B cell (primary cell): ENCODE data around the gene ZNHIT1. TPM values are rescaled to one million over a fixed set of nuclear protein-coding genes. Genes with fewer than 3 reads are reported as not detected.

Experiments
- ATAC-seq: fragments of 200-7000 bp; cut with Tn5 transposase; one replicate; pipeline ENCODE4 v1.10.0; 2021; ENCODE audit warnings: low read depth, mild to moderate bottlenecking, moderate number of reproducible peaks, moderate library complexity
- CTCF ChIA-PET: fragments of 350-600 bp; sonication (Branson Sonifier 250); formaldehyde crosslinking; loops from one replicate; lab custom pipeline; 2021; ENCODE audit warnings: antibody characterized with exemption, inconsistent platforms; lab: Charles Lee
- POLR2A ChIA-PET: fragments of 350-600 bp; sonication (Branson Sonifier 250); formaldehyde crosslinking; loops from one replicate; lab custom pipeline; 2021; ENCODE audit warnings: antibody characterized with exemption; lab: Charles Lee
- DNase-seq: peaks from one replicate; pipeline ENCODE4 v3.0.0; 2013
- H2AFZ ChIP-seq: 2 replicates; pipeline ENCODE4 v1.6.1; 2012; ENCODE audit warnings: mild to moderate bottlenecking, low read depth, low read length; ENCODE audit not compliant: insufficient read depth, poor library complexity, severe bottlenecking
- H3K27ac ChIP-seq, 2 donors: 1 replicate in 1 of 2; 2 replicates in 1 of 2; pipeline ENCODE4 v1.5.1; 2012 to 2013; ENCODE audit warnings: low read length in 2 of 2, mild to moderate bottlenecking in 2 of 2, moderate library complexity in 1 of 2
- H3K27me3 ChIP-seq, 4 experiments: fragments of 200-600 bp in 1 of 4; sonication (generic) in 1 of 4; replicated peaks in 1 of 4; 1 replicate in 2 of 4; 2 replicates in 2 of 4; pipeline versions ENCODE4 v1.6.1 to v1.7.0; 2013 to 2016; ENCODE audit warnings: low read length in 3 of 4, mild to moderate bottlenecking in 2 of 4, mixed read lengths in 1 of 4, moderate library complexity in 1 of 4; ENCODE audit not compliant: insufficient read depth in 4 of 4, control insufficient read depth in 3 of 4; ENCODE audit errors: control extremely low read depth in 1 of 4
- H3K36me3 ChIP-seq, 2 experiments: replicated peaks in 1 of 2; 1 replicate in 1 of 2; 2 replicates in 1 of 2; pipeline versions ENCODE4 v1.6.1 to v1.7.1; 2013; ENCODE audit warnings: low read length in 1 of 2; ENCODE audit not compliant: insufficient read depth in 2 of 2, control insufficient read depth in 1 of 2; ENCODE audit errors: control extremely low read depth in 1 of 2, extremely low read depth in 1 of 2
- H3K4me1 ChIP-seq, 2 donors: fragments of 200-600 bp in 1 of 2; sonication (generic) in 1 of 2; 1 replicate in 1 of 2; 2 replicates in 1 of 2; pipeline versions ENCODE4 v1.5.1 to v1.6.1; 2013 to 2017; ENCODE audit warnings: low read length in 2 of 2; ENCODE audit not compliant: control insufficient read depth in 2 of 2, insufficient read depth in 2 of 2
- H3K4me2 ChIP-seq: replicated peaks from 2 replicates; pipeline ENCODE3; 2012; ENCODE audit warnings: mild to moderate bottlenecking, low read depth, low read length; ENCODE audit not compliant: poor library complexity, severe bottlenecking
- H3K4me3 ChIP-seq, 5 experiments: fragments of 200-600 bp in 1 of 5; sonication (generic) in 1 of 5; 1 replicate in 3 of 5; 2 replicates in 2 of 5; pipeline versions ENCODE4 v1.5.1 to v1.7.0; 2011 to 2016; ENCODE audit warnings: low read length in 4 of 5, mild to moderate bottlenecking in 4 of 5, low read depth in 2 of 5, control low read depth in 1 of 5, moderate library complexity in 1 of 5; ENCODE audit not compliant: insufficient read depth in 1 of 5; ENCODE audit errors: control extremely low read depth in 1 of 5, extremely low read depth in 1 of 5
- H3K79me2 ChIP-seq: fragments of 200-600 bp; sonication (generic); one replicate; pipeline ENCODE4 v1.6.0; 2016; ENCODE audit warnings: low read length; ENCODE audit not compliant: control insufficient read depth, insufficient read depth
- H3K9ac ChIP-seq: fragments of 200-600 bp; sonication (generic); 2 replicates; pipeline ENCODE4 v1.6.1; 2017; ENCODE audit warnings: mild to moderate bottlenecking, low read length, moderate library complexity
- H3K9me3 ChIP-seq, 3 donors: one replicate each; pipeline versions ENCODE4 v1.6.1 to v1.7.1; 2013; ENCODE audit warnings: low read length in 2 of 3; ENCODE audit not compliant: control insufficient read depth in 2 of 3, insufficient read depth in 1 of 3; ENCODE audit errors: control extremely low read depth in 1 of 3
- H4K20me1 ChIP-seq: 2 replicates; pipeline ENCODE4 v1.6.0; 2012; ENCODE audit warnings: mild to moderate bottlenecking, low read length; ENCODE audit not compliant: insufficient read depth, control insufficient read depth, poor library complexity, severe bottlenecking
- H3K27ac Mint-ChIP-seq: one replicate; pipeline ENCODE4 v1.8.0; 2021; ENCODE audit warnings: mixed read lengths
- H3K27me3 Mint-ChIP-seq: one replicate; pipeline ENCODE4 v1.8.0; 2021; ENCODE audit warnings: mixed read lengths
- H3K4me1 Mint-ChIP-seq: one replicate; pipeline ENCODE4 v1.8.0; 2021; ENCODE audit warnings: mixed read lengths
- H3K4me3 Mint-ChIP-seq: one replicate; pipeline ENCODE4 v1.8.0; 2021; ENCODE audit warnings: mixed read lengths
- H3K9me3 Mint-ChIP-seq: one replicate; pipeline ENCODE4 v1.8.0; 2022; ENCODE audit warnings: mixed read lengths; ENCODE audit not compliant: insufficient read depth
- EZH2 ChIP-seq: IDR thresholded peaks from 2 replicates; pipeline ENCODE4 v1.6.1; 2012; ENCODE audit warnings: borderline replicate concordance, low read depth, mild to moderate bottlenecking, moderate library complexity, low read length; ENCODE audit not compliant: insufficient read depth, poor library complexity, severe bottlenecking
- WGBS: methylation state at CpG from one replicate; pipeline ENCODE4 v1.1.5; 2013; ENCODE audit warnings: missing lambda C conversion rate; ENCODE audit not compliant: insufficient coverage; 5-methylcytosine and 5-hydroxymethylcytosine counted together
- intact Hi-C: fragments of 100-400 bp; cut with micrococcal nuclease; formaldehyde crosslinking; loops from one replicate; pipeline ENCODE4 v1.10.0; 2022
- polyA plus RNA-seq: library from polyadenylated mRNA; depleted of rRNA; stranded (reverse); fragments of >200 nt; gene quantifications from 2 replicates; pipeline ENCODE4 v1.2.3, GENCODE V29; 2012
- total RNA-seq, 2 donors: library from RNA; stranded (reverse); fragments of 120-200 nt in 1 of 2; gene quantifications; 1 replicate in 1 of 2; 2 replicates in 1 of 2; pipeline versions ENCODE4 v1.2.3 to v1.2.4, GENCODE V29; 2013 to 2022
- TF ChIP-seq, protein P1 (sequence below): fragments of 200-600 bp; IDR thresholded peaks from one replicate; pipeline ENCODE4 v1.8.0; 2022; ENCODE audit warnings: antibody characterized with exemption, mild to moderate bottlenecking

Gene ZNHIT1
- total and polyA plus RNA-seq, 2 donors (not counting 1 experiment from before 2014, with no cell fraction given), result 28.5 to 37.3 TPM

DNA sequence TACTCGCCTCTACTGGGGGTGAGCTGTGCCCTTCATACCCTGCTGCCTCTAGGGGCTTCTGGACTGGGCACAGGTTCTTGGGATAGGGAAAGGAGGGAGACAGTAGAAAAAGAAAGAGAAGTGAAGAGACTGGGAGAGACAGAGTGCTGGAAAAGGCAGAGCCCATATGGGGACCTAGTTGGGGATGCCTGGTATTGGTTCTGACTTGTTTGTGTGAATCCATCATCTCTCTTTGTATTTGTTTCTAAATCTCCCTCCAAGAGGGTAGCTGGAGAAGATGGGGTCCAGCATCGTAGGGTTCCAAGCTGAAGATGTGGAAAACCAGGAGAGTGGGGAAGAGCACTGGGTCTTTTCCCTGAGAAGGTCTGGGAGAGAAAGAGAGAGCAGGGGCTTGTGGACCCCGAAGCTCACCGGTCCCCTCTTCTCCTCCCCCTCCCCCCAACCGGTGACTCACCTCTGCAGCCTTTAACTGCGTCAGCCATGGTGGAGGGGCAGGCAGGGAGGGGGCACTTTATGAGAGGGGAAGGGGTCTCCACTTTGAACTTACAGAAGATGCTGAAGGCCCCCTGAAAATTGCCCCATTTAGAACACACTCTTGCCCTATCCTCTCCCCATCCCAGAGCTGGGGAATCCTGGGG lies 49.4 kb upstream of the ZNHIT1 start:
- no peak for DNase-seq
- Histone ChIP-seq H3K4me3 (no peak overlapping the region), H3K4me2 (no peak overlapping the region), H3K9me3 (peaks cover 0 to 63% (median 3%) of the 10 kb centered on the region in 3 donors), H3K9ac (no peak overlapping the region), H4K20me1 (peaks cover 26% of the 10 kb centered on the region), H3K27ac (no peak overlapping the region), H3K4me1 (peaks cover 74 to 88% of the 10 kb centered on the region in 2 donors), H3K79me2 (no peaks in the 10 kb centered on the region), H2AFZ (no peak overlapping the region), H3K36me3 (no peaks in the 10 kb centered on the region), H3K27me3 (peaks cover 0 to 98% (median 76%) of the 10 kb centered on the region in 4 experiments)
- TF ChIP-seq, protein P1, sequence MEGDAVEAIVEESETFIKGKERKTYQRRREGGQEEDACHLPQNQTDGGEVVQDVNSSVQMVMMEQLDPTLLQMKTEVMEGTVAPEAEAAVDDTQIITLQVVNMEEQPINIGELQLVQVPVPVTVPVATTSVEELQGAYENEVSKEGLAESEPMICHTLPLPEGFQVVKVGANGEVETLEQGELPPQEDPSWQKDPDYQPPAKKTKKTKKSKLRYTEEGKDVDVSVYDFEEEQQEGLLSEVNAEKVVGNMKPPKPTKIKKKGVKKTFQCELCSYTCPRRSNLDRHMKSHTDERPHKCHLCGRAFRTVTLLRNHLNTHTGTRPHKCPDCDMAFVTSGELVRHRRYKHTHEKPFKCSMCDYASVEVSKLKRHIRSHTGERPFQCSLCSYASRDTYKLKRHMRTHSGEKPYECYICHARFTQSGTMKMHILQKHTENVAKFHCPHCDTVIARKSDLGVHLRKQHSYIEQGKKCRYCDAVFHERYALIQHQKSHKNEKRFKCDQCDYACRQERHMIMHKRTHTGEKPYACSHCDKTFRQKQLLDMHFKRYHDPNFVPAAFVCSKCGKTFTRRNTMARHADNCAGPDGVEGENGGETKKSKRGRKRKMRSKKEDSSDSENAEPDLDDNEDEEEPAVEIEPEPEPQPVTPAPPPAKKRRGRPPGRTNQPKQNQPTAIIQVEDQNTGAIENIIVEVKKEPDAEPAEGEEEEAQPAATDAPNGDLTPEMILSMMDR, result no peak
- no peak for TF ChIP-seq EZH2
- intact Hi-C loops, result no loop called here
- CTCF ChIA-PET, result interaction anchor here (1.0 to 1.6 kb wide), 5 partner anchors 12 to 274 kb away, joined by 3 to 7 read pairs (median 3); no protein-coding TSS in a partner anchor
- Mint-ChIP-seq H3K9me3 (no peaks in the 10 kb centered on the region), H3K27me3 (peaks cover 71% of the 10 kb centered on the region), H3K4me3 (peak overlapping the region; percentile 47), H3K4me1 (peaks cover 57% of the 10 kb centered on the region), H3K27ac (no peak overlapping the region)
- POLR2A ChIA-PET, result no interaction called here
- WGBS, result no CpG with 5 or more reads among the region's 6 CpGs
- no peak for ATAC-seq

DNA sequence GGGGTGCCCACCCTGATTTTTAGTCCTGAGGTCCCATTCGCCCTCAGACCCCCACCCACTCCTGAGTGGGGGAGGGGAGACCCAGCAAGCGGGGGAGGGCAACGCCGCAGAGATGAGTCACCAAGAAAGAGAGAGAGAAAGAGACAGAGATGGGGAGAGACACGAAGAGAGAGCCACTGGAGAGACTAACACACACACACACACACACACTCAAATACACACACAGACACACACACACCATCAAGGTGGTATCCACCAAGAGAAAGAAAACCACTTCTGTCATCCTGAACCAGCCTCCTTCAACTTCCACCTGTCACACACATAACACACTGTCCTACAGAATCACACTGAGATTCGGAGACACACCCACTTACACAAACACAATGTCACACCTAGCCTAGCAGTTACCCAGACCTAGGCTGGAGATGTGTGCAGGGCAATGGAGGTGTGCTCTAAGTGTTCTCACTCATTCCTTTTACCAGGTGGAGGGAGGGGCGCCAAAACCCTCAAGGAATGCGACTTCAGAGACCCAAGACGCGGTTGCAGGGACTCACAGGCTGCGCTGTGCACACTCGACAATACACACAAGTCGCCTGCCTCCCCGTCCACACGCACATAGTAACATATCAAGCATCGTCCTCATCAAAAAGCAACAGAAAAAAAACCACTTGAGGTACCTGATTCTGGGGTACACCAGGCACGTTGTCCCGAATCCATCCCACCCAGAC lies 48.7 kb upstream of the ZNHIT1 start:
- intact Hi-C loops, result no loop called here
- Histone ChIP-seq H3K4me2 (peak overlapping the region; percentile 45), H2AFZ (no peak overlapping the region), H3K9me3 (peaks cover 0 to 66% (median 4%) of the 10 kb centered on the region in 3 donors), H3K9ac (no peak overlapping the region), H3K27me3 (peaks cover 0 to 99% (median 79%) of the 10 kb centered on the region in 4 experiments), H3K4me3 (no peak overlapping the region), H3K36me3 (no peaks in the 10 kb centered on the region), H3K79me2 (no peaks in the 10 kb centered on the region), H4K20me1 (peaks cover 24% of the 10 kb centered on the region), H3K27ac (no peak overlapping the region), H3K4me1 (peaks cover 76 to 88% of the 10 kb centered on the region in 2 donors)
- Mint-ChIP-seq H3K27ac (peak overlapping the region; percentile 60), H3K4me1 (peaks cover 62% of the 10 kb centered on the region), H3K4me3 (peak overlapping the region; percentile 49), H3K9me3 (no peaks in the 10 kb centered on the region), H3K27me3 (peaks cover 76% of the 10 kb centered on the region)
- WGBS, result 2% methylated on average over 13 of the region's 18 CpGs
- no peak for TF ChIP-seq EZH2
- TF ChIP-seq, protein P1, result no peak
- DNase-seq (no peak), ATAC-seq (no peak)
- POLR2A ChIA-PET, result no interaction called here
- CTCF ChIA-PET, result interaction anchor here (1.0 to 2.7 kb wide), 5 partner anchors 13 to 274 kb away, joined by 3 to 23 read pairs (median 5); no protein-coding TSS in a partner anchor
